Measurements from ENCODE around the gene OR1I1.

GRCh38 chr19:15062036-15062435 lies 20.0 kb upstream of the OR1I1 start:
- no peak for TF ChIP-seq POLR2A (IDR thresholded peaks at IDR 0.05; ENCODE audit: low read length)
- TF ChIP-seq GATA1 (IDR thresholded peaks at IDR 0.05; ENCODE audit: low read depth, low read length), result no peak

Data from erythroblast (primary cell).